Measurements from ENCODE around the gene TLE7.

The TLE7 gene

GRCh38 chr16:71449020-71449419 is 7.2 kb upstream of the TLE7 start:
- no peak for DNase-seq (ENCODE audit: extremely low read depth in 1 of 2, low read depth in 1 of 2)

- no peak for DNase-seq (ENCODE audit: extremely low read depth in 1 of 2, low read depth in 1 of 2)
Measured at GRCh38 chr16:71448274-71448866, 6.5 kb upstream of the TLE7 start.

DNA sequence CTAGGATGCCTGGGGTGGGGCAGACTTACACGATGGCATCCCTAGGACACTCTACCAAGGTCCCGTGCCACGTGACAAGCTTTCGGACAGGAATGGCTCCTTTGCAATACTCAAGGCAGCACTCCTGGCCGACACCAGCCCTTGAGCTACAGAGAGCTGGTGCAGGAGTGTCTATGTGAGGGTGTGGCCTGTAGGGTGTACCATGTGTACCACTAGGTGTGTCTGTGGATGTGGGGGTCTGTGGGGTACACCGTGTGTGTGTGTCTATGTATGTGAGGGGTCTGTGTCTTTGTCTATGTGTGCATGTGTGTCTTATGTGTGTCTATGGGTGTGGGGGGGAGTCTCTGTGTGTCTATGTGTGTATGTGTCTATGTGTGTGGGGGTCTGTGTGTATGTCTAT is 1.9 kb upstream of the TLE7 start:
- no peak for DNase-seq (ENCODE audit: extremely low read depth in 1 of 2, low read depth in 1 of 2)

- no peak for DNase-seq (ENCODE audit: extremely low read depth in 1 of 2, low read depth in 1 of 2)
Measured at GRCh38 chr16:71441348-71442050, 355 bp downstream of the TLE7 start.

- DNase-seq (ENCODE audit: extremely low read depth in 1 of 2, low read depth in 1 of 2), result no peak
Measured at GRCh38 chr16:71440669-71441347, 1.0 kb downstream of the TLE7 start.

GRCh38 chr16:71439523-71439922 is 2.3 kb downstream of the TLE7 start:
- no peak for DNase-seq (ENCODE audit: extremely low read depth in 1 of 2, low read depth in 1 of 2)

GRCh38 chr16:71436473-71436872 is 5.4 kb downstream of the TLE7 start:
- no peak for DNase-seq (ENCODE audit: extremely low read depth in 1 of 2, low read depth in 1 of 2)

DNA sequence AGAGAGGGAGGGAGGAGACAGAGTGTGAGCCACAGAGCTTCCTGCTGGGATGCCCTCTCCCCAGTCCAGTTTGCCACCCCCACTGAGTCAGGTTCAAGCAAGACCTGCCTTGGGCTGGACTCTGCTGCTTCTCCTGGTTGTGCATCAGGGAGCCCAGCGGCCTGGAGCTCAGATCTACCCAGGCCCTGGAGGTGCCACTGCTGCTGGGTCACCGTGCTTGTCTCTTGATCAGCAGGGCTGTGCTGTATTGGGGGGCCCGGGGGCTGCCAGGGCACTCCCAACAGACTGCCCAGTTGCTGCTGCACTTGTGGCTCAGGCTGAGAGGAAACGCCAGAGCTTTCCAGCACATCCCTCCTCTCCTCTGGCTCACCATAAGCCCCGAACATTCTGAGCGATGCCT is 8.9 kb downstream of the TLE7 start:
- no peak for DNase-seq (ENCODE audit: extremely low read depth in 1 of 2, low read depth in 1 of 2)

- DNase-seq (ENCODE audit: extremely low read depth in 1 of 2, low read depth in 1 of 2), result no peak
Measured at GRCh38 chr16:71431991-71432390, 9.9 kb downstream of the TLE7 start.

GRCh38 chr16:71431176-71431575 is 10.7 kb downstream of the TLE7 start:
- no peak for DNase-seq (ENCODE audit: extremely low read depth in 1 of 2, low read depth in 1 of 2)

DNA sequence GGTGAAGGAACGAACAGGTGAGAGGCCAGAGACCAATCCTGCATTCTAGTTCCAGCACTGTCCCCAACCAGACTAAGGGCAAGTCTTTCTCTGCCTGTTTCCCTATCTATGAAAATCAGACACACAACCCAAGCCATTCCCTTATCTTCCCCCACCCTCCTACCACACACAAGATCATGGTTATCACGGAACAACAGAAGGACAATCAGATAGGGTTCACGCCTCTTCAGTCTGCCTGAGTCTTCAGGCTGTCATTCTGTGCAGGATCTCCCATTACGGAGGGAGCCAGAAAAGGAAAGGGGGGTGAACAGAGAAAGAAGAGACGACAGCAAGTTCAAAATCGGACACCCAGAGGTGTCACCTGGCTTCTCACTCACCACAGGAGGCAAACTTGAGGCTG is 11.1 kb downstream of the TLE7 start:
- DNase-seq (ENCODE audit: extremely low read depth in 1 of 2, low read depth in 1 of 2), result no peak

DNA sequence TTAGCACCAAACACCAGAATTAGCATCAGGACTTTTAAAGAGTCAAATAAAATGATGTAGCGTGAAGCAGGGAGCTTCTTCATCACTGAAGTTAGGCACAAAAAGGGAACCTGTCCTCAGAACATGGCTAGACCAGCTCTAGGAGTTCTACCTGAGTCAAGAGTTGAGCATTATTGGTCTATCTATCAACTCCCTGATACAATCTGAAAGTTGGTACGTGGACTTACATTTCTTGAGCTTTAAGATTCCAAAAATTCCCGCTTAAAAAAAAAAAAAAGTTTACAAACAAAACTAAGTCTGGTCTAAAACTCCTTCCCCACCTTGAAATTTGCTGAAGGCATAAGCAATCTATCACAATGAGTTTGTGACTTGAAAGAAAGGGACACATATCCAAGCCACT is 12.3 kb downstream of the TLE7 start:
- DNase-seq (ENCODE audit: extremely low read depth in 1 of 2, low read depth in 1 of 2), result no peak

- DNase-seq (ENCODE audit: extremely low read depth in 1 of 2, low read depth in 1 of 2), result no peak
Measured at GRCh38 chr16:71428883-71429282, 13.0 kb downstream of the TLE7 start.

DNA sequence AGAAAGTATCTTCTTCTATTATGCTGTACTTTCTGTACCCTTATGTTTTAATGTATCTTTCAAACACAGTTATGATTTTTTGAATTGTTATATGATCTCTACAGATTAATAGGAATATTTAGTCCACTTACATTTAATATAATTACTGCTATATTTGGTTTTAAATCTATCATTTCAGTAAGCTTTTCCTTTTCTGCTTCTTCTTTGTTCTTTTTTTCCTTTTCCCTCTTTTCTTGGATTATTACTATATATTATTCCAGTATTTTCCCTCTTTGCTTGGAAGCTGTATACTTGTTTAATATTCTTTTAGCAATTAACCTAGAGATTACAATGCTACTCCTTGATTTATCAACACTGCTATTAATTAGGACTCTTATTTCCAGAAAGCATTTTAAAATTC is 13.5 kb downstream of the TLE7 start:
- no peak for DNase-seq (ENCODE audit: extremely low read depth in 1 of 2, low read depth in 1 of 2)

DNA sequence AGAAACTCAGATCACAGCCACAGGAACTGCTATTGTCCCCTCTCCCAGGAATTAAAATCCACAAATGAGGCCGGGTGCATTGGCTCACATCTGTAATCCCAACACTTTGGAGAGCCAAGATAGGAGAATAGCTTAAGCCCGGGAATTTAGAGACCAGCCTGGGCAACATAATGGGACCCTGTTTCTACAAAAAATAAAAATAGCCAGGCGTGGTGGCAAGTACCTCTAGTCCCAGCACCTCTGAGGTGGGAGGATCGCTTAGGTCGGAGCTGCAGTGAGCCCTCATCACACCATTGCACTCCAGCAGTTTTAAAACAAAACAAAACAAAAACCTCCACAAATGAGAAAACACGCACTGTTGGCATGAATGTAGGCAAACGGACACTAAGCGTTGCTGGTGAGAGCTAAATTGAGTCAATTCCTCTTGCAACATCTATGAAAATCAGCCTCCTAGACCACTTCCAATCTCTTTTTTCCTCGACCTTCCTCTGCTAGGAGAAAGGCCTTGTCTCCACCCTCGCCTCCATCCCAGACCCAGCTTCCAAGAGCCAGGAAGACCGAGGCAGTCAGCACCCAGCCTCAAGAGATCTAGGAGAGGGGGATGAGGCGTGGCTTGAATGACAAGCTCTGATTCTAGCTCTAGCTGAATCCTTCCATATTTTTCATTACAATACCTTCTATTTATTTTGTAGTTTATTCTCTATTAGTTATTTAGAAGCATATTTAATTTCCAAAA is 14.8 kb downstream of the TLE7 start:
- DNase-seq (ENCODE audit: extremely low read depth in 1 of 2, low read depth in 1 of 2), result no peak

DNA sequence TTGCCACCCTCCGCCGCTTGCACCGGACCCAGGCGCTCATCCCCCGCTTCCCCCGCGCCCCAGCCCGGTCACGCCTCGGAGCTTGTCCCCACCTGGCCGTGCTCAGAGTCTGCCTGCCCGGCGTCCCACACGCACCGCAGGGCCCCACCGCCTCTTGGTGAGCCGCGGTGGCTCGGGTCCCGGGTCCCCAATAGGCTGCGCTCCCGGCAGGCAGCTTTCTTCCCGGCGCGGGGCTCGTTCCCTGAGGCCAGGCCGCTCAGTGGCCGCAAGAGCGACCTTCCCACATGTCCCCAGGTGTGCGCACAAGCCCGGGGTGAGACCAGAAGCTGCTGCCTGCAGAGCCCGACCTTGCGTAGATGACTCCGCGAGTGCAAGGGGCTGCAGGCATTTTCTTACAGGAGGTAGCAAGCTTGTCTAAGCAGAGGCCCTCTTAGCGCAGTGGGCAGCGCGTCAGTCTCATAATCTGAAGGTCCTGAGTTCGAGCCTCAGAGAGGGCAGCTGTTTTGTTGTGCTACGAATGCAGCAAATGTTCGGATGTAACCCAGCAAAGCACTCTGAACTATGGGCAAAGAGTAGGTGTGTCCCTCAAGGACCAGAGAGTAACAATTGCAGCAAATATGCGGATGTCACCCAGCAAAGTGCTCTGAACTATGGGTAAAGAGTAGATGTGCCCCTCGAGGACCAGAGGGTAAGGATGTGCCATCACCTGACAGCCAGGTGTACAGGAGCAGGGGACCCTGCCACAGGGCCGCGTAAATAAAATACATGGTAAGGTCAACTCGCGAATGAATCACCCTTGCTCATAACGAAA is 15.6 kb downstream of the TLE7 start:
- DNase-seq (ENCODE audit: extremely low read depth in 1 of 2, low read depth in 1 of 2), result no peak

DNA sequence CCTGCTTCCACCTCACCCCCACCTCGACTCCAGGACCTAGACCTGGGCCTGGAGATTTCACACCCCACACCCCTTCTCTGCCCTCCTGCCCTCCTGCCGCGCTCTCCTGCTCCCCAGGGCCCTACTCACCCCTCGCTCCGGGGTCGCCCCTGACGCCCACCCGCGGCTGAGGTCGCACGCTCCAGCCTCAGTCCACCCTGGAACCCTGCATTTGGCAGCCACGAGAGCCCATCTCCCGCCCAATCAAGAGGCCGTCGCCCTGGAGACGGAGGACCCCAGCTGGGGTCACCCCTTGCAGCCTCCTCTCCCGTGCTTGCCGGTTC is 16.1 kb downstream of the TLE7 start:
- DNase-seq (ENCODE audit: extremely low read depth in 1 of 2, low read depth in 1 of 2), result no peak

GRCh38 chr16:71424626-71425025 is 17.2 kb downstream of the TLE7 start:
- DNase-seq (ENCODE audit: extremely low read depth in 1 of 2, low read depth in 1 of 2), result no peak

DNA sequence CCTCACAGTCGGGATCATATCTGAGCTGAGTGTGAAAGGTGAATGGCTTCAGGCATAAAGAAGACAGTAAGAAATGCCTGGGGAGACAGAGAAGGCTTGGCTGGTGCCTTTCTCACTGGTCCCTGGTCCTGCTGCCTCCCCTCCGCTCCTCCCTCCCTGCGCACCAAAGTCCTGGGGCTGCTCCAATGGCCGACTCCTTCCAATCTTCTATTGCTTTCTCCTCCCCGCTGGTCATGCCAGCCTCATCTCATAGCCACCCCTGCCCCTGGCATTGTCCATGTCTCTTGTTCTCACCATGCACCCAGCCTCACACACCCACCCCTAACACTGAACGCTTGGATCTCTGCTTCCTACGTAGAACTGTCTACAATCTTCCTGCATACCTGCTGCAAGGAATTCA is 18.0 kb downstream of the TLE7 start:
- DNase-seq (ENCODE audit: extremely low read depth in 1 of 2, low read depth in 1 of 2), result no peak

DNA sequence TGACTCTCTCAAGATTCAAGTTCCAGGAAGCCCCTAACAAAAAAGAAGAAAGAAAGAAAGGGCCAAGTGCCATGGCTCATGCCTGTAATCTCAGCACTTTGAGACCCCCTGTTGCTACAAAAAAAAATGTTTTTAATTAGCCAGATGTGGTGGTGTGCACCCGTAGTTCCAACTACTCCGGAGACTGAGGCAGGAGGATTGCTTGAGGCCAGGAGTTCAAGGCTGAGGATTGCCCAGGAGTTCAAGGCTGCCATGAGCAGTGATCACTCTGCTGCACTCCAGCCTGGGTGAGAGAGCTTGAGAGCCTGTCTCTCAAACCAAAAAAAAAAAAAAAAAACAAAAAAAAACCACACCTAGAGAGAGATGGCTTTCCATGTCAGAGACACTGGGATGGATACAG is 18.8 kb downstream of the TLE7 start:
- DNase-seq (ENCODE audit: extremely low read depth in 1 of 2, low read depth in 1 of 2), result no peak

GRCh38 chr16:71421911-71422310 is 19.9 kb downstream of the TLE7 start:
- no peak for DNase-seq (ENCODE audit: extremely low read depth in 1 of 2, low read depth in 1 of 2)
